Heart right ventricle (tissue), 16 donors: ENCODE results near the gene TSHZ1. TPM values are rescaled to one million over a fixed set of nuclear protein-coding genes. Genes with fewer than 3 reads are reported as not detected.
A peak's percentile ranks its signal among the peaks of the same experiment; 100 is the strongest.

Source experiments
- ATAC-seq, 8 donors: fragments of 200-7000 bp; cut with Tn5 transposase; one replicate each; pipeline ENCODE4 v1.9.1; 2020; ENCODE audit warnings: mild to moderate bottlenecking in 8 of 8, moderate library complexity in 8 of 8, moderate number of reproducible peaks in 1 of 8
- DNase-seq, 2 donors: peaks; one replicate each; pipeline ENCODE4 v3.0.0-alpha.2; 2020
- H3K27ac ChIP-seq, 10 donors: fragments of 200-600 bp; sonication (generic) in 2 of 10; one replicate each; pipeline versions ENCODE4 v1.5.0 to v1.8.0; 2020 to 2022; ENCODE audit warnings: mild to moderate bottlenecking in 3 of 10
- H3K27me3 ChIP-seq, 7 donors: fragments of 200-600 bp; one replicate each; pipeline ENCODE4 v1.8.0; 2021 to 2022; ENCODE audit warnings: mild to moderate bottlenecking in 2 of 7
- H3K36me3 ChIP-seq, 9 donors: fragments of 200-600 bp; sonication (generic) in 1 of 9; one replicate each; pipeline versions ENCODE4 v1.5.0 to v1.8.0; 2020 to 2022; ENCODE audit warnings: mild to moderate bottlenecking in 2 of 9
- H3K4me1 ChIP-seq, 9 donors: fragments of 200-600 bp; sonication (generic) in 1 of 9; one replicate each; pipeline versions ENCODE4 v1.5.0 to v1.8.0; 2020 to 2022; ENCODE audit warnings: mild to moderate bottlenecking in 4 of 9
- H3K4me3 ChIP-seq, 10 donors: fragments of 200-600 bp; sonication (generic) in 2 of 10; one replicate each; pipeline versions ENCODE4 v1.5.0 to v1.8.0; 2020 to 2022; ENCODE audit warnings: mild to moderate bottlenecking in 7 of 10, moderate library complexity in 2 of 10
- H3K9me3 ChIP-seq, 11 donors: fragments of 200-600 bp in 10 of 11; sonication (generic) in 2 of 11; one replicate each; pipeline versions ENCODE4 v1.5.0 to v1.8.0; 2013 to 2022; ENCODE audit warnings: mild to moderate bottlenecking in 2 of 11, control low read depth in 1 of 11, moderate library complexity in 1 of 11
- WGBS, 2 donors: extraction: QIAGEN DNeasy Blood & Tissue Kit; methylation state at CpG; one replicate each; pipeline ENCODE4 v1.1.7; 2013; ENCODE audit warnings: inconsistent platforms in 1 of 2; 5-methylcytosine and 5-hydroxymethylcytosine counted together
- intact Hi-C, 10 donors: fragments of 100-400 bp; cut with DNase I; formaldehyde crosslinking; loops; one replicate each; pipeline versions ENCODE4 v1.11.1 to v1.14.2; 2022
- polyA plus RNA-seq, 2 donors: library from polyadenylated mRNA; stranded (reverse); fragments of 200-250 nt; gene quantifications; one replicate each; pipeline ENCODE4 v1.2.3, GENCODE V29; 2013
- total RNA-seq, 10 donors: library from RNA; stranded (reverse); fragmentation: NEBNext Ultra II Directional in 3 of 10; extraction: Animal tissue kit (Norgen Biotek cat#: 25700) in 3 of 10; gene quantifications; one replicate each; pipeline versions ENCODE4 v1.2.1 to v1.2.4, GENCODE V29; 2021 to 2023
- TF ChIP-seq, protein P1 (sequence below), 9 donors: fragments of 200-600 bp; sonication (generic) in 2 of 9; IDR thresholded peaks; one replicate each; pipeline versions ENCODE4 v1.5.0 to v1.8.0; 2021 to 2022; ENCODE audit warnings: antibody characterized with exemption in 9 of 9, mild to moderate bottlenecking in 5 of 9, moderate library complexity in 1 of 9
- donor health status: Arrhythmogenic right ventricular cardiomyopathy.
- donor health status: ischemic (EF 13 %, LVEDD 7.1; RV severe dilation, severe dysfunction).
- donor health status: healthy with polysubstance abuse.
- donor health status: DM: no; HTN: yes; CAD: no.
- donor health status: DM: no; HTN: no; CAD: no.
- donor health status: ischemic (EF 25% LVEDD 6.9; RV normal size, moderate dysfunction).
- donor health status: ischemic (EF 25% LVEDD 5.7; RV mildly dilated, moderate dysfunction).
- donor health status: healthy.
- donor health status: DM: yes; HTN: yes; CAD: no.
- donor health status: Ischemic cardiomyopathy.
- donor health status: ischemic (EF 35%, LVEDD 5.7; RV mildly dilated, moderate dysfunction).
- donor health status: nonischemic (EF 11% LVEDD 7.7; RV severe dilation, severe dysfunction).
- donor health status: DM: yes; HTN: yes; CAD: no.
- donor health status: PGD.
- donor health status: ischemic (EF 29% LVEDD 5.4; RV normal size, mild dysfunction).
- donor health status: nonischemic (EF 23%, LVEDD 6.1; RV moderate dilation, normal function).

The TSHZ1 gene
- total and polyA plus RNA-seq, 12 donors, result 4.8 to 22.9 (median 17.6) TPM

DNA sequence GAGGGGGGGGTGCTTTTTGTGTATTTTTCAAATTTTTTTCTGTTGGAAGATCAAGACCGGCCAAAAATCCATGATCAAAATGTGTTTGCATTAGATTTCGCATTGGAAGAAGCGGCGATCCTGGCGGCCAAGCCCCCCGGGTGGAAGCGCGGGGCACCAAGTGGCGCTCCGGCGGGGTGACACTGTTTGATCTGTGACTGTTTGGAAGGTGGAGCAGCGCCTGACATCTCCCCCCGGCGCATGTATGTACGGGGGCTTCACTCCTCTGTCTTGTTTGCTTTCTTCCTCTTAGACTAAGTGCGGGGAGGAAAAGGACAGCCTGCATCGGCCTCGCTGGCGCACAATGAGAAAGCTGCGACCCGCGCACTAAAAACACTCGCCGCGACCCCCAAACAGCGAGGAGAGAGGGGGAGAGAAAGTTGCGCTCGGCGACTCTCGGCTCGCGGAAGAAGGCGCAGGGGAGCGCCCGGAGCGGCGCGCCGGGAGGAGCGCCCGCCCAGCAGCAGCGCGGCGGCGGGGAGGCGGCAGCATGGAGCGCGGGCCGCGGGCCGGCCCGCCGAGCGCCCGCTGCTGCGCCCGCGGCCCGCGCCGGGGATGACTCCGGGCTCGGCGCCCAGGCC lies 515 bp downstream of the TSHZ1 start:
- Histone ChIP-seq H3K9me3 (no peaks in the 10 kb centered on the region), H3K27me3 (no peaks in the 10 kb centered on the region), H3K4me3 (peak overlapping the region; percentile 74 to 99 (median 94)), H3K36me3 (peaks cover 0 to 5% (median 0%) of the 10 kb centered on the region in 9 donors), H3K27ac (peak overlapping the region; percentile 76 to 100 (median 100)), H3K4me1 (peaks cover 3 to 70% (median 61%) of the 10 kb centered on the region in 9 donors)
- no peak for ATAC-seq
- DNase-seq, result peak in 1 of 2 donors; percentile 32
- intact Hi-C loops, result loop anchor here in 5 of 10 donors (5.0 kb wide), 1 partner anchor 36 kb away; no protein-coding TSS in a partner anchor
- WGBS, 2 donors, result 0% methylated on average over 57 to 64 of the region's 64 CpGs
- TF ChIP-seq, protein P1, sequence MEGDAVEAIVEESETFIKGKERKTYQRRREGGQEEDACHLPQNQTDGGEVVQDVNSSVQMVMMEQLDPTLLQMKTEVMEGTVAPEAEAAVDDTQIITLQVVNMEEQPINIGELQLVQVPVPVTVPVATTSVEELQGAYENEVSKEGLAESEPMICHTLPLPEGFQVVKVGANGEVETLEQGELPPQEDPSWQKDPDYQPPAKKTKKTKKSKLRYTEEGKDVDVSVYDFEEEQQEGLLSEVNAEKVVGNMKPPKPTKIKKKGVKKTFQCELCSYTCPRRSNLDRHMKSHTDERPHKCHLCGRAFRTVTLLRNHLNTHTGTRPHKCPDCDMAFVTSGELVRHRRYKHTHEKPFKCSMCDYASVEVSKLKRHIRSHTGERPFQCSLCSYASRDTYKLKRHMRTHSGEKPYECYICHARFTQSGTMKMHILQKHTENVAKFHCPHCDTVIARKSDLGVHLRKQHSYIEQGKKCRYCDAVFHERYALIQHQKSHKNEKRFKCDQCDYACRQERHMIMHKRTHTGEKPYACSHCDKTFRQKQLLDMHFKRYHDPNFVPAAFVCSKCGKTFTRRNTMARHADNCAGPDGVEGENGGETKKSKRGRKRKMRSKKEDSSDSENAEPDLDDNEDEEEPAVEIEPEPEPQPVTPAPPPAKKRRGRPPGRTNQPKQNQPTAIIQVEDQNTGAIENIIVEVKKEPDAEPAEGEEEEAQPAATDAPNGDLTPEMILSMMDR (IDR thresholded peaks at IDR 0.05), result no peak

DNA sequence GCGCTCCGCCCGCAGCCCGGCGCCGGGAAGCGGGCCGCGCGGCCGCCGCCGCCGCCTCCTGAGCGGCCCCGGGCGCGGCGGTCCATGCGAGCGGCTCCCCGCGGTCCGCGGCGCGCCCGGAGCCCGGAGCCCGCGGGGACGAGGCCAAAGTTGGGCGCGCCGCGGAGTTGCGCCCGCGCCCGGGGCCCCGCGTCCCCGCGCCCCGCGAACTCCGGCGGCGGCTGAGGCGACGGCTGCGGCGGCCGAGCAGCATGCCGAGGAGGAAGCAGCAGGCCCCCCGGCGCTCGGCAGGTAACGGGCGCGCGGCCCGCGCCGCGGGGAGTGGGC lies 992 bp downstream of the TSHZ1 start:
- WGBS, 2 donors, result 0 to 1% methylated on average over 16 to 66 of the region's 66 CpGs

DNA sequence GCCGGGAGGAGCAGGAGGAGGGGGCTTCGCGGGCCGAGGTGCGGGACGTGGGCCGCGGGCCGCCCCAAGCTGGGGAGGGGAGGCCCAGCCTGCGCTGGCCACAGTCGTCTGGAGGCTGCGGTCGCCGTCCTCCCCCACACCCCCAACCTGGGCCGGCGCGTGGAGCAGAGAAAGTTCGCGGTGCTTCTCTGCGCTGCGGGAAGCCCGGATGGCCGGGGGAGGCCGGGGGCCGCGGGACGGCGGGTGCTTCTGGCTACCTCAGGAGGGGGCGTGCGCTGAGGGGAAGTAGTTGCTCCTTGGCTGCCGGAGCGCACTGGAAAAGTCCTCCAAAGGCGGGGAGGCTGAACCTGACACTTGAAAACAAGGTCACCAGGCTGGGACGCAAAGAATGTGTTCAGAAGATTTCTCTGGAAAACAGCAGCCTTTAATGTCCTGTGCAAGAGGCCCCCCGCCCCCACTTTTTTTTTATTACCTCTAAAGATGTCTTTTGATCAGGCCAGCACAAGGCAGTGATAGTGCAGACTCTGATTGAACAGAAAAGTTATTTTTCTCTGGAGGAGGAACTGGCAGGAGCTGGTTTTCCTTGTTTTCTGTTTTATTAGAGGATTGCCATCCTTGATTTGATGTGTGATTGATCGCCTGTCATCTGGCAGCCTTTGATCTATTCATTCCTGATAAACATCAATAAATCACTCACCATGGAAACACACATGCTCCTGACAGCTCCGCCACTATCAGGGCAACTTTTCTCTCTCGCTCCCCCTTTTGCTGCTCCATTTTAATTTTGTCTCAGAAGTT lies 1.6 kb downstream of the TSHZ1 start:
- peak in 1 of 8 donors; percentile 3 for ATAC-seq
- Histone ChIP-seq H3K4me3 (peak overlapping the region; percentile 50 to 85 (median 80)), H3K36me3 (peaks cover 0 to 5% (median 0%) of the 10 kb centered on the region in 9 donors), H3K9me3 (no peaks in the 10 kb centered on the region), H3K4me1 (peaks cover 0 to 69% (median 61%) of the 10 kb centered on the region in 9 donors), H3K27ac (peak overlapping the region; percentile 73 to 95 (median 91)), H3K27me3 (no peaks in the 10 kb centered on the region)
- DNase-seq, result peak; percentile 57 to 58
- TF ChIP-seq, protein P1 (IDR thresholded peaks at IDR 0.05), result no peak
- intact Hi-C loops, result loop anchor here in 6 of 10 donors (2.0 to 5.0 kb wide), 2 partner anchors 35 kb away; no protein-coding TSS in a partner anchor
- WGBS, 2 donors, result 2% methylated on average over 38 of the region's 38 CpGs

More for the DNA sequence above, 992 bp downstream of the TSHZ1 start:
- no peaks in the 10 kb centered on the region for H3K9me3 ChIP-seq
- H3K36me3 ChIP-seq, result peaks cover 0 to 5% (median 0%) of the 10 kb centered on the region in 9 donors
- TF ChIP-seq, protein P1 (IDR thresholded peaks at IDR 0.05), result no peak
- H3K4me3 ChIP-seq, result peak overlapping the region; percentile 50 to 85 (median 80)
- no peaks in the 10 kb centered on the region for H3K27me3 ChIP-seq
- intact Hi-C loops, result loop anchor here in 5 of 10 donors (5.0 kb wide), 1 partner anchor 36 kb away; no protein-coding TSS in a partner anchor
- ATAC-seq, result no peak
- no peak for DNase-seq
- peaks cover 0 to 70% (median 61%) of the 10 kb centered on the region in 9 donors for H3K4me1 ChIP-seq
- peak overlapping the region; percentile 73 to 95 (median 91) for H3K27ac ChIP-seq

DNA sequence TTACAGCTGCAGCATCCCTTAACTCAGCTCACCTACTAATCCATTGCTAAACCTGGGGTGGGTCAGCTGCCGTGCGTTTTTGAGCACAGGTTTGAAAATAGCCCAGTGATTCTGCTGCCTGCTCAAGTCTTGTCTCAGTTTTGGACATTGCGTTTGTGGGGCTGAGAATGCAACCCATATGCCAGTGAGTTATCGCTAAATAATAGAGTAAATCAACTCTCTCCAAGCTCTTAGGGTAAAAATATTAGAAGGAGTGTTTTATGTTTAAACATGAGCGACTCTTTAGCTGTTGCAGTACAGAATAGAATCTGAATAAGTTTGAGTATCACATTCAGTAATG lies 2.1 kb downstream of the TSHZ1 start:
- H3K4me3 ChIP-seq, result peak overlapping the region in 9 of 10 donors; percentile 74 to 85 (median 81)
- TF ChIP-seq, protein P1 (IDR thresholded peaks at IDR 0.05), result no peak
- H3K36me3 ChIP-seq, result peaks cover 0 to 5% (median 0%) of the 10 kb centered on the region in 9 donors
- intact Hi-C loops, result loop anchor here in 6 of 10 donors (2.0 to 5.0 kb wide), 2 partner anchors 34 to 35 kb away; no protein-coding TSS in a partner anchor
- H3K27ac ChIP-seq, result peak overlapping the region in 9 of 10 donors; percentile 88 to 95 (median 92)
- no peak for DNase-seq
- no peak for ATAC-seq
- H3K4me1 ChIP-seq, result peaks cover 0 to 64% (median 63%) of the 10 kb centered on the region in 9 donors
- no peaks in the 10 kb centered on the region for H3K27me3 ChIP-seq
- 23 to 32% methylated on average over 5 of the region's 5 CpGs for WGBS, 2 donors
- H3K9me3 ChIP-seq, result no peaks in the 10 kb centered on the region
